ENCODE results near the gene RAB3A.

DNA sequence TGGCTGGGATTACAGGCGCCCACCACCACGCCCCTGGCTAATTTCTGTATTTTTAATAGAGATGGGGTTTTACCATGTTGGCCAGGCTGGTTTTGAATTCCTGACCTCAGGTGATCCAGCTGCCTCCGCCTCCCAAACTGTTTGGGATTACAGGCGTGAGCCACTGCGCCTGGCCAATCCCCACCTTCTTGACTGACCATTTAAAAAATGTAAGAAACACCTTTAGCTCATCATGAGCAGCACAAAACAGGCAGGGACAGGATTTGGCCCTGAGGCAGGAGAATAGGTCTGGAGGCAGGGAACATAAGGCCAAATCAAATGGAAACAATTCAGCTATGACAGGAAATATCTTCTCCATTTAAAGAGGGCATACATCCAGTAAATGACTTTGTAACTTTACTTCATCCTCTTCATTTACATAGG, 12.2 kb downstream of the RAB3A start:
- TF ChIP-seq, protein P1, sequence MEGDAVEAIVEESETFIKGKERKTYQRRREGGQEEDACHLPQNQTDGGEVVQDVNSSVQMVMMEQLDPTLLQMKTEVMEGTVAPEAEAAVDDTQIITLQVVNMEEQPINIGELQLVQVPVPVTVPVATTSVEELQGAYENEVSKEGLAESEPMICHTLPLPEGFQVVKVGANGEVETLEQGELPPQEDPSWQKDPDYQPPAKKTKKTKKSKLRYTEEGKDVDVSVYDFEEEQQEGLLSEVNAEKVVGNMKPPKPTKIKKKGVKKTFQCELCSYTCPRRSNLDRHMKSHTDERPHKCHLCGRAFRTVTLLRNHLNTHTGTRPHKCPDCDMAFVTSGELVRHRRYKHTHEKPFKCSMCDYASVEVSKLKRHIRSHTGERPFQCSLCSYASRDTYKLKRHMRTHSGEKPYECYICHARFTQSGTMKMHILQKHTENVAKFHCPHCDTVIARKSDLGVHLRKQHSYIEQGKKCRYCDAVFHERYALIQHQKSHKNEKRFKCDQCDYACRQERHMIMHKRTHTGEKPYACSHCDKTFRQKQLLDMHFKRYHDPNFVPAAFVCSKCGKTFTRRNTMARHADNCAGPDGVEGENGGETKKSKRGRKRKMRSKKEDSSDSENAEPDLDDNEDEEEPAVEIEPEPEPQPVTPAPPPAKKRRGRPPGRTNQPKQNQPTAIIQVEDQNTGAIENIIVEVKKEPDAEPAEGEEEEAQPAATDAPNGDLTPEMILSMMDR (IDR thresholded peaks at IDR 0.05): no peak
- TF ChIP-seq EP300 (IDR thresholded peaks at IDR 0.05) (no peak), POLR2A (IDR thresholded peaks at IDR 0.05) (no peak)
